ENCODE measurements around the gene NFKBIE. TPM values are rescaled to one million over a fixed set of nuclear protein-coding genes. Genes with fewer than 3 reads are reported as not detected.
A peak's percentile ranks its signal among the peaks of the same experiment; 100 is the strongest.

Gene NFKBIE
- total RNA-seq, 3 donors from 2014 or later, result 4.0 to 25.9 (median 14.4) TPM

DNA sequence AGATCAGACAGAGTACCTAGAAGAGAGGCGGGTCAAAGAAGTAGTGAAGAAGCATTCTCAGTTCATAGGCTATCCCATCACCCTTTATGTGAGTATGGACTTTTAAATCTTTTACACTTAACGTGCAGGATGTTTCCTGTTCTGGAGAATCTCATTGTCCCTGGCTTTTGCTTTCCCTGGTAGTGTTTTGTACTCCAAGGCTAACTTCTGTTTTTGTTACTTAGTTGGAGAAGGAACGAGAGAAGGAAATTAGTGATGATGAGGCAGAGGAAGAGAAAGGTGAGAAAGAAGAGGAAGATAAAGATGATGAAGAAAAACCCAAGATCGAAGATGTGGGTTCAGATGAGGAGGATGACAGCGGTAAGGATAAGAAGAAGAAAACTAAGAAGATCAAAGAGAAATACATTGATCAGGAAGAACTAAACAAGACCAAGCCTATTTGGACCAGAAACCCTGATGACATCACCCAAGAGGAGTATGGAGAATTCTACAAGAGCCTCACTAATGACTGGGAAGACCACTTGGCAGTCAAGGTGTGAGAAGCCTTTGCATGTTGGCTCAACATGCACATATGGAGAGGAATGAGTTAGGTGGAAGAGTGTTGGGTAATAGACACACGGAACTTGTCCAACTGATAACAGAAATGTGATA is 15.2 kb downstream of the NFKBIE start:
- intact Hi-C loops (cut with DNase I; ENCODE audit: low total_unique reads), result no loop called here
- no peaks in the 10 kb centered on the region for H3K9me3 ChIP-seq
- H3K27ac ChIP-seq, result peak overlapping the region; percentile 8 to 36
- peaks cover 0 to 13% of the 10 kb centered on the region in 2 donors for H3K4me1 ChIP-seq
- no peak for TF ChIP-seq CTCF (IDR thresholded peaks at IDR 0.05)
- no peak for TF ChIP-seq POLR2A (IDR thresholded peaks at IDR 0.05)
- no peak for TF ChIP-seq POLR2AphosphoS5 (IDR thresholded peaks at IDR 0.05)
- DNase-seq (ENCODE audit: low spot score in 2 of 2), result no peak
- no peaks in the 10 kb centered on the region for H3K27me3 ChIP-seq
- no peak overlapping the region for H3K4me3 ChIP-seq
- peaks cover 4% of the 10 kb centered on the region for H3K36me3 ChIP-seq

DNA sequence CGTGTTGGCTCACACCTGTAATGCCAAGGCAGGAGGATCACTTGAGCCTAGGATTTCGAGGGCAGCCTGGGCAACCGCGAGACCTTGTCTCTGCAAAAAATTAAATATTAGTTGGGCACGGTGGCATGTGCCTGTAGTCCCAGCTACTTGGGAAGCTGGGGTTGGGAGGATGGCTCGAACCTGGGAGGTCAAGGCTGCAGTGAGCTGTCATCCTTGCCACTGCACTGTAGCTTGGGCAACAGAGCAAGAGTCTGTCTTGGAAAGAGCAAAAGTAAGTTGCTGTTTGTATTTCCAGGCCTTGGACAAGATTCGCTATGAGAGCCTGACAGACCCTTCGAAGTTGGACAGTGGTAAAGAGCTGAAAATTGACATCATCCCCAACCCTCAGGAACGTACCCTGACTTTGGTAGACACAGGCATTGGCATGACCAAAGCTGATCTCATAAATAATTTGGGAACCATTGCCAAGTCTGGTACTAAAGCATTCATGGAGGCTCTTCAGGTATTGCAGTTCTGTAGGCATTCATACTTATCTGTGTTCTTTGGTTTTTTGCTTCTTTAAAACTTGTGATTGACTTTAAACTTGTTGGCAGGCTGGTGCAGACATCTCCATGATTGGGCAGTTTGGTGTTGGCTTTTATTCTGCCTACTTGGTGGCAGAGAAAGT is 16.1 kb downstream of the NFKBIE start:
- H3K9me3 ChIP-seq, result no peaks in the 10 kb centered on the region
- H3K4me1 ChIP-seq, result peaks cover 0 to 13% of the 10 kb centered on the region in 2 donors
- TF ChIP-seq CTCF (IDR thresholded peaks at IDR 0.05) (no peak), POLR2AphosphoS5 (IDR thresholded peaks at IDR 0.05) (peak in 1 of 3 donors; percentile 17)
- H3K4me3 ChIP-seq, result peak overlapping the region in 2 of 3 donors; percentile 69 to 94
- peaks cover 4% of the 10 kb centered on the region for H3K36me3 ChIP-seq
- H3K27ac ChIP-seq, result peak overlapping the region; percentile 10 to 100
- intact Hi-C loops (cut with DNase I; ENCODE audit: low total_unique reads), result no loop called here
- no peak for DNase-seq (ENCODE audit: low spot score in 2 of 2)
- no peaks in the 10 kb centered on the region for H3K27me3 ChIP-seq

GRCh38 chr6:44248579-44248978 is 16.8 kb downstream of the NFKBIE start:
- intact Hi-C loops (cut with DNase I; ENCODE audit: low total_unique reads), result no loop called here
- Histone ChIP-seq H3K27ac (peak overlapping the region; percentile 93 to 100), H3K36me3 (peaks cover 4% of the 10 kb centered on the region), H3K4me3 (peak overlapping the region; percentile 69 to 95 (median 94)), H3K4me1 (peaks cover 0 to 13% of the 10 kb centered on the region in 2 donors), H3K9me3 (no peaks in the 10 kb centered on the region), H3K27me3 (no peaks in the 10 kb centered on the region)
- TF ChIP-seq POLR2AphosphoS5 (IDR thresholded peaks at IDR 0.05), result no peak
- no peak for TF ChIP-seq CTCF (IDR thresholded peaks at IDR 0.05)
- TF ChIP-seq POLR2A (IDR thresholded peaks at IDR 0.05), result no peak
- DNase-seq (ENCODE audit: low spot score in 2 of 2), result no peak

- Histone ChIP-seq H3K27ac (peak overlapping the region; percentile 93 to 100), H3K9me3 (no peaks in the 10 kb centered on the region), H3K36me3 (peaks cover 4% of the 10 kb centered on the region), H3K27me3 (no peaks in the 10 kb centered on the region), H3K4me3 (peak overlapping the region; percentile 69 to 95 (median 94)), H3K4me1 (peaks cover 0 to 13% of the 10 kb centered on the region in 2 donors)
- TF ChIP-seq POLR2AphosphoS5 (IDR thresholded peaks at IDR 0.05), result peak in 2 of 3 donors; percentile 24 to 74
- TF ChIP-seq CTCF (IDR thresholded peaks at IDR 0.05), result peak in 1 of 3 donors; percentile 13
- TF ChIP-seq POLR2A (IDR thresholded peaks at IDR 0.05), result no peak
- peak; percentile 67 to 75 for DNase-seq (ENCODE audit: low spot score in 2 of 2)
- intact Hi-C loops (cut with DNase I; ENCODE audit: low total_unique reads), result no loop called here
Observed at GRCh38 chr6:44247338-44248302, 17.7 kb downstream of the NFKBIE start.
